ENCODE data around the gene SLC25A13.

Gene SLC25A13

DNA sequence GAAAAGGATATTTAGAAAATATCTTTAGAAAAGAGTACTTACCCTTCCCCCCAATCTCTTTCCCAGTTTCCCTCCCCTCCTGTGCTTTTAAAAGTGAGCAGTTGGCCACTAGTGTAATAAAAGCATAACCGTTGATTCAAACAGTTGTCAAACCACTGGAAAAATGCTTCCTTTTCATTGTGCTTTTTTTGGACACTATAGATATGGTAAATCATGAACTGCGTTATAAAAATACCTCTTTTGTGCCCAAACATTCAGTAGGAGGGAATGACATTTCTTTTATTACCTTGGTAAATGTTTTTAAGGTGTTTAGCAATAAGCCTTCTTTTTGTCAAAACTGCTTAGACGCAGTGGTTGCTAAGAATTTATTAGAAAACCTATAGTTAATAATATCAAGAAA, 232.4 kb downstream of the SLC25A13 start:
- no peak overlapping the region for H3K27ac ChIP-seq (replicated peaks)
- no peak for DNase-seq (ENCODE audit: low read depth in 1 of 2, low spot score in 1 of 2)
- TF ChIP-seq SPI1 (IDR thresholded peaks at IDR 0.05; ENCODE audit: borderline replicate concordance, low read depth) (no peak), POLR2AphosphoS5 (IDR thresholded peaks at IDR 0.05; ENCODE audit: low read depth) (no peak), GABPA (IDR thresholded peaks at IDR 0.05; ENCODE audit: low read depth) (no peak)
- TF ChIP-seq, protein P1, sequence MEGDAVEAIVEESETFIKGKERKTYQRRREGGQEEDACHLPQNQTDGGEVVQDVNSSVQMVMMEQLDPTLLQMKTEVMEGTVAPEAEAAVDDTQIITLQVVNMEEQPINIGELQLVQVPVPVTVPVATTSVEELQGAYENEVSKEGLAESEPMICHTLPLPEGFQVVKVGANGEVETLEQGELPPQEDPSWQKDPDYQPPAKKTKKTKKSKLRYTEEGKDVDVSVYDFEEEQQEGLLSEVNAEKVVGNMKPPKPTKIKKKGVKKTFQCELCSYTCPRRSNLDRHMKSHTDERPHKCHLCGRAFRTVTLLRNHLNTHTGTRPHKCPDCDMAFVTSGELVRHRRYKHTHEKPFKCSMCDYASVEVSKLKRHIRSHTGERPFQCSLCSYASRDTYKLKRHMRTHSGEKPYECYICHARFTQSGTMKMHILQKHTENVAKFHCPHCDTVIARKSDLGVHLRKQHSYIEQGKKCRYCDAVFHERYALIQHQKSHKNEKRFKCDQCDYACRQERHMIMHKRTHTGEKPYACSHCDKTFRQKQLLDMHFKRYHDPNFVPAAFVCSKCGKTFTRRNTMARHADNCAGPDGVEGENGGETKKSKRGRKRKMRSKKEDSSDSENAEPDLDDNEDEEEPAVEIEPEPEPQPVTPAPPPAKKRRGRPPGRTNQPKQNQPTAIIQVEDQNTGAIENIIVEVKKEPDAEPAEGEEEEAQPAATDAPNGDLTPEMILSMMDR (IDR thresholded peaks at IDR 0.05; ENCODE audit: insufficient read depth, low read length) = no peak
- TF ChIP-seq, protein P2, sequence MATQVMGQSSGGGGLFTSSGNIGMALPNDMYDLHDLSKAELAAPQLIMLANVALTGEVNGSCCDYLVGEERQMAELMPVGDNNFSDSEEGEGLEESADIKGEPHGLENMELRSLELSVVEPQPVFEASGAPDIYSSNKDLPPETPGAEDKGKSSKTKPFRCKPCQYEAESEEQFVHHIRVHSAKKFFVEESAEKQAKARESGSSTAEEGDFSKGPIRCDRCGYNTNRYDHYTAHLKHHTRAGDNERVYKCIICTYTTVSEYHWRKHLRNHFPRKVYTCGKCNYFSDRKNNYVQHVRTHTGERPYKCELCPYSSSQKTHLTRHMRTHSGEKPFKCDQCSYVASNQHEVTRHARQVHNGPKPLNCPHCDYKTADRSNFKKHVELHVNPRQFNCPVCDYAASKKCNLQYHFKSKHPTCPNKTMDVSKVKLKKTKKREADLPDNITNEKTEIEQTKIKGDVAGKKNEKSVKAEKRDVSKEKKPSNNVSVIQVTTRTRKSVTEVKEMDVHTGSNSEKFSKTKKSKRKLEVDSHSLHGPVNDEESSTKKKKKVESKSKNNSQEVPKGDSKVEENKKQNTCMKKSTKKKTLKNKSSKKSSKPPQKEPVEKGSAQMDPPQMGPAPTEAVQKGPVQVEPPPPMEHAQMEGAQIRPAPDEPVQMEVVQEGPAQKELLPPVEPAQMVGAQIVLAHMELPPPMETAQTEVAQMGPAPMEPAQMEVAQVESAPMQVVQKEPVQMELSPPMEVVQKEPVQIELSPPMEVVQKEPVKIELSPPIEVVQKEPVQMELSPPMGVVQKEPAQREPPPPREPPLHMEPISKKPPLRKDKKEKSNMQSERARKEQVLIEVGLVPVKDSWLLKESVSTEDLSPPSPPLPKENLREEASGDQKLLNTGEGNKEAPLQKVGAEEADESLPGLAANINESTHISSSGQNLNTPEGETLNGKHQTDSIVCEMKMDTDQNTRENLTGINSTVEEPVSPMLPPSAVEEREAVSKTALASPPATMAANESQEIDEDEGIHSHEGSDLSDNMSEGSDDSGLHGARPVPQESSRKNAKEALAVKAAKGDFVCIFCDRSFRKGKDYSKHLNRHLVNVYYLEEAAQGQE (IDR thresholded peaks at IDR 0.05; ENCODE audit: insufficient replicate concordance, low read depth) = no peak
- no peak overlapping the region for H3K4me3 ChIP-seq (replicated peaks; ENCODE audit: insufficient read depth, low read length)
- peaks cover 13% of the 10 kb centered on the region for H3K27me3 ChIP-seq (ENCODE audit: insufficient read depth, poor library complexity, severe bottlenecking)

DNA sequence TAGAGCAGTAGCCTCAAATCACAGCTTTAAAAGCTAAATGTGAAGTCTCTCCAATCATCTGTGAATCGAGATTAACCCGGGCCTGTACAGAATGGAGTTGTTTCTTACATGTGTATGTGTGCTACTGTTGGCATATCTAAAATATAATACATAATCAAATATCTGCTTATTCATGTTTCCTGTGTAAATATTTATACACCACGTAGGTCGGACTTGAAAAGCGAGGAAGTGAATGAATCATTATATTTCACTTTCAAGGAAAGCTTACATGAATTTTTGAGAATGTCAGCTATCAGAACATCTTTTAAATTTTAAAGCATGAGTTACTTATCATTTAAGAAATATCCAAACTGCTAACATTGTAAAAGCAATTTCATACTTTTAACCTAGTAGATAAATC, 233.3 kb downstream of the SLC25A13 start:
- H3K27me3 ChIP-seq (ENCODE audit: insufficient read depth, poor library complexity, severe bottlenecking) = peaks cover 13% of the 10 kb centered on the region
- no peak overlapping the region for H3K27ac ChIP-seq (replicated peaks)
- TF ChIP-seq GABPA (IDR thresholded peaks at IDR 0.05; ENCODE audit: low read depth) (no peak), POLR2AphosphoS5 (IDR thresholded peaks at IDR 0.05; ENCODE audit: low read depth) (no peak), SPI1 (IDR thresholded peaks at IDR 0.05; ENCODE audit: borderline replicate concordance, low read depth) (no peak)
- TF ChIP-seq, protein P1 (IDR thresholded peaks at IDR 0.05; ENCODE audit: insufficient read depth, low read length) = no peak
- TF ChIP-seq, protein P2 (IDR thresholded peaks at IDR 0.05; ENCODE audit: insufficient replicate concordance, low read depth) = no peak
- no peak overlapping the region for H3K4me3 ChIP-seq (replicated peaks; ENCODE audit: insufficient read depth, low read length)
- no peak for DNase-seq (ENCODE audit: low read depth in 1 of 2, low spot score in 1 of 2)

DNA sequence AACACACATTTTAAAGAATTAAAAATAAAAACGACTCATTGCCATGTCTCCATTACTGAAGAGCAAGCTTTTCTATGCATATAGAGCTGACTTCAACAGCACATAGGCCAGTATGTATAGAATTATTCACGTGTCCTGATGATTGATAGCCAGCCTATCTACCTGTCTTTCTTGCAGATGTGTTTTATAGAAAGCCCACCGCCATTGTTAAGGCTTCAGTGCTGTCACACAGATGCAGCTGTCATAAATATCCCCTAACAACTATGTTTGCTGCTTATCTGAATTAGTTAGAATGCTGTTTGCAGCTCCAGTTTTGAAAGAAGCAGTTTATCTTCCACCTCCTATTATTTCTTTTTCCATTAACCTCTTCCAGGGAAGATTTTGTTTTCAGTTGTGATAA, 235.9 kb downstream of the SLC25A13 start:
- TF ChIP-seq, protein P1 (IDR thresholded peaks at IDR 0.05; ENCODE audit: insufficient read depth, low read length) = no peak
- no peak for TF ChIP-seq SPI1 (IDR thresholded peaks at IDR 0.05; ENCODE audit: borderline replicate concordance, low read depth)
- no peak for TF ChIP-seq POLR2AphosphoS5 (IDR thresholded peaks at IDR 0.05; ENCODE audit: low read depth)
- no peak for TF ChIP-seq GABPA (IDR thresholded peaks at IDR 0.05; ENCODE audit: low read depth)
- TF ChIP-seq, protein P2 (IDR thresholded peaks at IDR 0.05; ENCODE audit: insufficient replicate concordance, low read depth) = no peak
- no peak overlapping the region for H3K27ac ChIP-seq (replicated peaks)
- DNase-seq (ENCODE audit: low read depth in 1 of 2, low spot score in 1 of 2) = no peak
- no peak overlapping the region for H3K4me3 ChIP-seq (replicated peaks; ENCODE audit: insufficient read depth, low read length)
- peaks cover 13% of the 10 kb centered on the region for H3K27me3 ChIP-seq (ENCODE audit: insufficient read depth, poor library complexity, severe bottlenecking)

All from HL-60 (cell line).